Stimulated activated CD8-positive, alpha-beta memory T cell treated with anti-CD3 and anti-CD28 coated beads, Interleukin-4, amount 100 ng/mL, for 24 hours (primary cell): ENCODE measurements around the gene FUT4.
"Not testable (repeated sequence)": the region's sequence is repeated elsewhere in the genome, so short reads cannot be mapped to it uniquely, and the experiment has no call there.

Source experiments
- DNase-seq: peaks from one replicate; pipeline ENCODE4 v3.0.0-alpha.2; 2020; ENCODE audit warnings: low read depth

The FUT4 gene

DNA sequence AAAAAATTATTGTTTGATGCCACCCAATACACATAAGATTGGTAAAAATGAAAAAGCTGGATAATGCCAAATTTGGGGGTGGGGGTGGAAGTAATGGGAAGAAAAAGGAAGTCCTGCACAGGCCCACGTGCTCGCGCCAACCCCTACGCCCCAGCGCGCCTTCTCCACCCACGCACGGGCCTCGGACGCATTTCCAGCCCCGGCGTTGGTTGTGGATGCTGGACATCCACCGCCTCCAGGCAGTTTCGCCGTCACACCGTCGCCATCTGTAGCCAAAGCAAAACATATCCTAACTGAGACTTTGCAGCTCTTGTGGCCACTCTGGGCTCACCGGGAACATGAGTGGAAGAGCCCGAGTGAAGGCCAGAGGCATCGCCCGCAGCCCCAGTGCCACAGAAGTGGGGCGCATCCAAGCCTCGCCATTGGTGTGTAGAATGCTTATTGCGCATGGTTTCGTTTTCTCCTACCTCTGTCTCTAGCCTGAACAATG lies 23.5 kb downstream of the FUT4 start, which contains the start of gene PIWIL4:
Gene PIWIL4, plus strand, starts transcription at position 188 of the 490 bp plus-strand sequence. Its CDS starts 151 bp downstream, at position 339.
- no peak for DNase-seq

DNA sequence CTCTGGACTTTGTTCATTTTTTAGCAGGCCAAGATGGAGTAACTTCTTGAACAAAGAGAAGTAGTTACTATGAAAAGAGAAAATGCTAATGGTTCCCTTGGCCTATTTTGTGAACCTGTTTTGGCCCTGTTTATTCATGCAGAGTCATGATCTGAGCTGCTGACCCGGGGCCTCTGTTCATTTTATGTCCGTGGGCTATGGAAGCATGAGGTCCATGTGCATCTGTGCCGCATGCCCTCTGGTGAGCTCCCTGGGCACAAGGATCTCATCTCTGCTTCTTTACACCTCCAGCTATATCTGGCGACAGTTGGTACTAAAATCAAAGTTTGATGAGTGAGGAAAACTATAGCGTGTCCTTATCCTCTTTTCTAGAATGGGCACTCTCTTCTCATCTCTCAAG lies 24.5 kb downstream of the FUT4 start:
- DNase-seq = no peak

DNA sequence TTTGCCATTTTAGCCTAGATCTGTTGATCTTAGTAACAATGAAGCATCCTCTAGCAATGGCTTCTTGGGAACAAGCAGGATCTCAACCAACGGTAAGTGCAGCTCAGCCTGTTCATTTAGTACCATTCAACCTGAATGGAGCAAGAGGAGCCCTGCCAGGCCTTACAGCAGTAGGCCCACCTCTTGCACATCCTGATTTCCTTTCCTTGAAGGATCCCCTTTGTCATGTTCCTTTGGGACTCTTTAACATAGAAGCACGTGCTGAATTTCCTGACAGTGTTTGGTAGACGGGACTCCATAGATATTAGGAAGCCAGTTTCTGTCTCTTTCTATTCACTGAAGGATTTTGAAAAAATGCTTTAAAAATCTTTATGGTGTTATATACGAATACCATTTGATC lies 25.0 kb downstream of the FUT4 start:
- no peak for DNase-seq

DNA sequence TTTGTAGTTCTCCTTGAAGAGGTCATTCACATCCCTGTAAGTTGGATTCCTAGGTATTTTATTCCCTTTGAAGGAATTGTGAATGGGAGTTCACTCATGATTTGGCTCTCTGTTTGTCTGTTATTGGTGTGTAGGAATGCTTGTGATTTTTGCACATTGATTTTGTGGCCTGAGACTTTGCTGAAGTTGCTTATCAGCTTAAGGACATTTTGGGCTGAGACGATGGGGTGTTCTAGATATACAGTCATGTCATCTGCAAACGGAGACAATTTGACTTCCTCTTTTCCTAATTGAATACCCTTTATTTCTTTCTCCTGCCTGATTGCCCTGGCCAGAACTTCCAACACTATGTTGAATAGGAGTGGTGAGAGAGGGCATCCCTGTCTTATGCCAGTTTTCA lies 29.3 kb downstream of the FUT4 start:
- not testable (repeated sequence) for DNase-seq

DNA sequence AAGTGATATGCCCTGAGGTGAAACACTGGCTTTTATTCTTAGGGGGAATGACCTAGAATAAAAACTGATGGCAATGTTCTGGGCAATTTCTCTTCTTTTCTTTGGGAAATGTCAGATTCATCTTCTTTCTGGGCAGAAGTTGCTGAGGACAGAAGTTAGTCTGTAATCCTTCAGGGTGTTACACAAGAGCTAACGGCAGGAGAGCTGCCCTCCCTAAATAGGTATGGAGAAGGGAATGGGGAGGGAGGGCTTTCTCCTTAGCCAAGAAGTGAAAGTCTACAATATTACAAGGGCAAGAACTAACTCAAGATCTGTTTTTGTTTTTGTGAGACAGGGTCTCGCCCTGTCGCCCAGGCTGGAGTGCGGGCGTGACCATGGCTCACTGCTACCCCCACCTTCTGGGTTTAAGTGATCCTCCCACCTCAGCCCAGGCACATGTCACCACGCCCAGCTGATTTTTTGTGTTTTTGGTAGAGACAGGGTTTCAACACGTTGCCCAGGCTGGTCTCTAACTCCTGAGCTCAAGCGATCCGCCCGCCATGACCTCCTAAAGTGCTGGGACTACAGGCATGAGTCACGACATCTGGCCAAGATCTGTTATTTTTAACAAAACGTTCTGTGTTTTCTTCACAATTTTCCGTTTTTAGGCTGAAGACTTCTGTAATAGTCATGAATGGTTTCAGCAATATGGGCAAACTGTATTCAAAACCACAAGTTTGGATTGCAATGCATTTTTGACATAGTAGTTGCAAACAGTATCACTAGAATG lies 30.7 kb downstream of the FUT4 start:
- DNase-seq = no peak

DNA sequence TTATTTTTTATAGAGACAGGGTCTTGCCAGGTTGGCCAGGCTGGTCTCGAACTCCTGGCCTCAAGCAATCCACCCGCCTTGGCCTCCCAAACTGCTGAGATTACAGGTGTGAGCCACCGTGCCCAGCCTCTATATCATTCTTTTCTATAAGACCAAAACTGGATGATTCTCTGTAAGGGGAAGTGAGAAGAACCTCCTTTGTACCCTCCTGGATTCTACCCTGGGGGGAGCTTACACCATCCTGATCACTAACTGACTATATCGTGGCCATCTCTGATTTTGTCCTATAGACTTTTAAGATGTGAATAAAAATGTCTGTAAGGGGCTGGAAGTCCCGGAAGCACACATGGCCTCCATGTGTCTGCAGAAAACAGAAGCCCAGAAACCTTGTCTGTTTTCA lies 32.6 kb downstream of the FUT4 start:
- no peak for DNase-seq

DNA sequence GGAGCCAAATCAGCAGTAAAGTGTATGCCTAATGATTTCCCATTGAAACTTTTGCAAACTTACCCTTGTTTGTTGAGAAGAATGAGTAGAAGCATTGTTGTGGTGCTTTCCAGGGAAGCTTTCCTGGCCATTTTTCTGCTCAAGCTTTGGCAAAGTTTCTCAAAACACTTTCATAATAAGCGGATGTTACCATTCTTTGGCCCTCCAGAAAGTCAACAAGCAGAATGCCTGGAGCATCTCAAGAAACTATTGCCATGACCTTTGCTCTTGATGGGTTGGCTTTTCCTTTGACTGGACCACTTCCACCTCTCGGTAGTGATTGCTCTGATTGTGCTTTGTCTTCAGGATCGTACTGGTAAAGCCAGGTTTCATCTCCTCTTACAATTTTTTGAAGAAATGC lies 34.1 kb downstream of the FUT4 start:
- no peak for DNase-seq

DNA sequence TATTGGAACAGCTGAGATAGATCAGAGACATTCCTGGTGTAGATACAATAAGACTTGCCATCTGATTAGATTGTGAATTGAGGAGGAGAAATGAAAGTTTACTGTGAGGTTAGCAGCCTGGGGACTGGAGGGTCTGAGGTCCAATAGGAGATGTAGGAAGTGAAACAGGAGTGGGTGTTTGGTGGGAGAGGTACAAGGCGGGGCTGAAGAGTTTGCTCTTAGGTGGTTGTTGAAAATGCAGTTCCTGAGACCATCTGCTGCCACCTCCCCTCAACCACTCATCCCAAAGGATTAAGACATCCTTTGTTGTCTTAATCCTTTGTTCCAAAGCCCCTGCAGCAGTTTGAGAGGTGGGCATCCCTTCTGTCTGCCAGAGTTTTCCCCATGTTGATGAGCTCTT lies 38.2 kb downstream of the FUT4 start:
- DNase-seq = no peak

DNA sequence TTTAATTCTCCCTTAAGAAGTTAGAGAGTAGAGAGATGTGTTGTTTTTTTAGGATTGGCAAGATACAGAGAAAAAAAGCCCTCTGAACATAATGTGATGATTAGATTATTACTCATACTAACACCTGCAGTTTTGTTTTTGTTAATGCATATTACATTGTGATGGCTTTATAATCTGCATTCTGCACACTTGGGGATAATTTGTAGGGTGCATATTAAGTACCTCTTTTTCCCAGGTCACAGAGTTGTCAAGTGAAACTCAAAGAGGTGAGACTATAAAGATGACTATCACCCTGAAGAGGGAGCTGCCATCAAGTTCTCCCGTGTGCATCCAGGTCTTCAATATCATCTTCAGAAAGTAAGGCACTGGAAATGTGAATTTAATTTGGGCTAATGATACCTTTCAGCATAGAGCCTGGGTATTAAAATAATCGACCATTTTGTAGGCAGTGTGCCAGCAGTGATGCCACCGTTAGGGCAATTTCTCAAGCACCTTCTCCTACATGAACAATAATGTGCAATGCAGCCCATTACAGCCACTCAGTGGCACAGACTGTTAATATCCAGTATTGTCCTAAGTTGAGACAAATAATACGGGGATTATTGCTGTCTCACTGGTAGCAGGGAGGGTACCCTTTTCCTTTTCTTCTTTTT lies 39.6 kb downstream of the FUT4 start:
- DNase-seq = no peak

DNA sequence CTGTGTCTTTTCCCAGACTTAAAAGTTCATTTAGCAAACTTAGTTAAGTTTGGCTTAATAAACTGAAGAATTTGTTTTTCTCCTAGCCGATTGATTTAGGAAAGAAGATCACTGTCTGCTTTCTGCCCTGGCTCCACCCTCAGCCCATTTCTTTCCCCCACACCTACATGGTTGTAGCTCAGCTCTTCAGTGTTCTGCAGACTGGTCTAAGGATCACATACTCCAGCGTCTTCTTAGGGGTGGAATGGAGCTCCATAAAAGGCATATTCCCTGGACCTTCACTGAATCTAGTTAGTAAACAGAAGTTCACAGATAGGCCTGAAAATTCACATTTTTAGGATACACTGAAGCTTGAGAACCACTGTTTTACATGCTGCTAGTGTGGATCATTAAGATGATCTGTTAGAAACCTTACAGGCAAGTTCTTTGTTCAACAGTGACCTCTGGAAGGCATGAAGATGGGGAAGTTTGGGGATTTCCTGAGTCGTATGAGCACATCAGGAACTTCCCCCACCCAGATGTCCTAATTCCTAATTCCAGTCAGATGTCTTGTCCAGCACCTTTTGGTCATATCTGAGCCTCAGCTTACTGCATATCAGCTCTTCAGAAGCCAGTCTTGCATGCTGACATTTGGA lies 40.3 kb downstream of the FUT4 start:
- DNase-seq = no peak

DNA sequence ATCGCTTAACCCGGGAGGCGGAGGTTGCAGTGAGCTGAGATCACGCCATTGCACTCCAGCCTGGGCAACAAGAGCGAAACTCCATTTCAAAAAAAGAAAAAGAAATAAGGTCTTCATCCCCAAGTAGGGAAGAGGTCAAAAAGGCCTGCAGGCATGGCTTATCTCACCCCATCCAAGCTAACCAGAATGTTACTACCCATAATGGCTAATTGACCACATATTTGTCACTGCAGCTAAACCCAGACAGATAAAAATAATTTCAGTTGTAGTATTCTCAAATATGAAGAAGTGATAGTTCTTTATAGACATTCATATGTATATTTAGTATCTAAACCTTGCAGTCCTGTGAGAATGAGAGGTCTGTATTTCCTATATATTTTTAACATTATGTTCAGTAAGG lies 41.3 kb downstream of the FUT4 start:
- no peak for DNase-seq

DNA sequence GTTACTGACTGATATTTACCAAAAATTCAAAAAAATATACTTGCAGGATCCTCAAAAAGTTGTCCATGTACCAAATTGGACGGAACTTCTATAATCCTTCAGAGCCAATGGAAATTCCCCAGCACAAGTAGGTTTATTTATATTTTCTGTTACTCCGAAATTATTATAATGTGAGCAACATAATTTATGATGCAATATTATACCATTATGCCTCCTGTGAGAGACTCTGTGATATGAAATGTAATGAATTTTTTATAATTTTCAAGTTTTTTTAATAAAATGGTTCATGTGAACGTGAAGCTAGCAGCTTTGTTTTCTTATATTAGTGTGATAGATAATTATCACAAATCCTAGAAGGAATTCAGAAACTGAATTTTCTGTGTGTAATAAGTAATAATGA lies 41.7 kb downstream of the FUT4 start:
- no peak for DNase-seq

DNA sequence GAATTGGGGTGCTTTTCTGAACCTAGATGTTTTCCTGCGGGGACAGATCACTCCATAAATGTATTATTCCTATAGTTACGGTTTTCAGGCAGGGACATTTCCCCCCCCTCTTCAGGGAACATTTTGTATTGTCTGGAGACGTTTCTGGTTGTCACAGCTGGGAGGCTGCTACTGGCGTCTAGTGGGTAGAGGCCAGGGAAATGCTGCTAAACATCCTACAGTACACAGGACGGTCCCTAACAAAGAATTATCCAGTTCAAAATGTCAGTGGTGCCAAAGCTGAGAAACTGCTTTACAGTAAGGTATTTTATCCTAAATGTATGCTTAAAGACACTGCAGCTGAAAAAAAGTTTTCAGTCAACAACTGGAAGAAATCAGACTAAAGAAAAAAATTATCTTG lies 42.8 kb downstream of the FUT4 start:
- DNase-seq = no peak

DNA sequence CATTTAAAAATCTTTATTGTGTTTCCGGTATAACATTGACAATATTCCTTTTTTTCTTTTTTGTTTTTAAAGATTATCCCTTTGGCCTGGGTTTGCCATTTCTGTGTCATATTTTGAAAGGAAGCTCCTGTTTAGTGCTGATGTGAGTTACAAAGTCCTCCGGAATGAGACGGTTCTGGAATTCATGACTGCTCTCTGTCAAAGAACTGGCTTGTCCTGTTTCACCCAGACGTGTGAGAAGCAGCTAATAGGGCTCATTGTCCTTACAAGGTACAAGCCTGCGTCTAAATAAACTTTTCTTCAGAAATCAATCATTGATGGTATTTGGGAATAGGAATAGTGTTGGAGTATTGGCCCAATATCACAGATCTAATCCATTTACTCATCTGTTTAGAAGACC lies 43.3 kb downstream of the FUT4 start:
- DNase-seq = no peak

DNA sequence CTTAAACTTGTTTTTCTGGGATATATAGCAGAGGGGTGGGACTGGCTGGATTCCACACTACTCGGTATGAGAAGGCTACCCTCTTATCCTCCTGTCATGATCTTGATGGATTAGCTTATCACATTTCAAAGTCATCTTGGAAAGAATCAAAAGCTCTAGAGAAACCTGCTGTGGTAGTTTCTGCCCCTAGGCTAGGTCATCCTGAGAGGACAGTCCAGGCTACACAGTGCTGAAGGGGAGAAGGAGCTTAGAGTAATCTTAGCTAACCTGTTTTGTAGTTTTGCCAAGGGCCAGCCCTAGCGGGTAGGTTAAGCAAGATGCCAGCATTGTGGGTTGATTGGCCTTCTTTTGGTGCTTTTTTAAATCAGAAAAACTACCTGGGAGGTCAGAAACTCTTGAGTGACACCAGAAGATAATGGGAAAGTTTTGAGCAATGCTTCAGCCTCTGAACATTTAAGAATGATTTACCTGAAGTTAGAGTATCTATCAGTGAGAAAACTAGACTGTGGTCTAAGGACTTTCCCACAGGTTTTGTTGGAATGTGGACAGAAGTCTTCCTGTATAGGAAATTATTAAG lies 44.7 kb downstream of the FUT4 start:
- no peak for DNase-seq

DNA sequence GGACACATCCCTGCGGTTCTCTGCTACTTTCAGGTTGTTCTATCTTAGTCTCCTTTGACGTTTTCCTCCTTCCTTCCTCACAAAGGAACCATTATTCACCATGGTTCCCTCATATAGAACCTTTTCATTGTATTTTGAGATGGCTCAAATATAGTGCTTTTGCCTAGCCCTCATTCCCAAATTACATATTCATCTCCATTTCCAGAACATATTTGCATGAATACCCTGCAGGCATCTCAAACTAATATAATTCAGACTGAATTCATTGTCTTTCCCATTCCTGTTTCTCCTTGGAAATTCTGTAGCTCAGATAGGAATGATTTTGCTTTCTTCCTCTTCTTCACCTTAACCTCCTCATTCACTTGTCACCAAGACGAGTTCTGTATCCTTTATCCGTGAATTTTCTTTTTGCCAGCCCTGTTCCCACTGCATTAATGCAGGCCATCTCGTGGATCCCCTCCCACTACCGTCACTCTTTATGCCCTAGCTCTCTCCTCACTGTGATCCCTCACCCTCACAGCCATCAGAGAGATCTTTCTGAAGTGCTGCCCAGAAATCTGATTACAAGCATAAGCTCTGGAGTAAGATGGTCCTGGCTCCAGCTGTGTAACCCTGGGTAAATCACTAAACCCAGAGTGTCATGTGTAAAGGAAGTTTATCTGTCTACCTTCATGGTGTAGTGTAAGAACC lies 46.8 kb downstream of the FUT4 start:
- DNase-seq = no peak

DNA sequence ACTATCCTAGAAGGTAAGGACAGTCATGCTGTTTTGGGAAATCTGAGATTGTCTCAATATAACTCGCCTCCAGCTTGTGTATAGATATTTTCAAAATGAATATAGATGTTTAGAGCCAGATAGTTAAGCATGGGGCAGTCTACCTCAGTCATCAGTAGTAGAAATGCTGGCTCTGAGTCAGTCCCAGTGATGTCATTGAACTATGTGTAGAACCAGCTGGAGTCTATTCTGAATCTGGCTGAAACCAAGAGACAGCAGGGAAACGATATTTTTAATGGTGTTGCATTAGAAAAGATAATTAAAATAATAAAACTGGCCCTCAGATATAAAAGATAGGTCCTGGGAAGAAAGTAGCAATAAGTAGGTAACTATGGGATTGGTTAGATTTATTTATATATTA lies 49.3 kb downstream of the FUT4 start:
- DNase-seq = no peak

DNA sequence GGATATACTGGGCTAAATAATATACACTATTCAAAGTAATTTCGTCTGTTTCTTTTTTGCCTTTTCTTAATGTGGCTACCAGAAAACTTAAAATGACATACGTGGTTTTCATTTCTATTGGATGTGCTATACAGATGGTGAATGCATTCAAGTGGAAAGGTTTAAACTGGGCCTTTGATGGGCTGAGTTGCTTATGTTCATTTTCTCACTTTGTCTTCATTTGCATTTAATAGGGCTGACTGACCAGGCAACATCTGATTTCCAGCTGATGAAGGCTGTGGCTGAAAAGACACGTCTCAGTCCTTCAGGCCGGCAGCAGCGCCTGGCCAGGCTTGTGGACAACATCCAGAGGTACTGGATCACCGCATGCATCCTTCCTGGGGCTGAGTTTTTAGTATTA lies 51.4 kb downstream of the FUT4 start:
- no peak for DNase-seq

DNA sequence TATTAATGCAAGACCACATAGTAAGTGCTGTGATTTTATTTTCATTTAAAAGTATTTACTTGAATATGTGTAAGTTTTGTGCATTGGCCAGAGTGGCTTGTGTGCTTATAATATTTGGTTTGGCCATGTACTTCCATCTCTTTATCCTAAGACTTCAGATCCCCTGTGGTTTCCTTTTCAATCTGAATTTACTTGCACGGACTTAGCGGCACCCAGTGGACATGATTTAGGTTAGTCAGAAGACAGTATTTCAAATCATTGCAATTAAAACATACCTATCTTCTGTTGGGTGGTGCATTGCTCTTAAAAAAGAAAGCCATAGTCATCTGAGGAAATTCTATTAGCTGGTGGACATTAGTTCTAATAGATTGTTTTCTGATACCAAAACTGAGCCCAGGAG lies 54.2 kb downstream of the FUT4 start:
- no peak for DNase-seq
